Activated CD4-positive, alpha-beta T cell treated with anti-CD3 and anti-CD28 coated beads, Interleukin-2, amount 10 ng/mL, durations not matched to agents 7 days and 5 days (primary cell): ENCODE measurements around the gene DEF6. TPM values are rescaled to one million over a fixed set of nuclear protein-coding genes. Genes with fewer than 3 reads are reported as not detected.

ENCODE experiments used
- CTCF ChIA-PET: fragments of 350-600 bp; sonication (Branson Sonifier 250); formaldehyde crosslinking; loops from one replicate; lab custom pipeline; 2021; ENCODE audit warnings: antibody characterized with exemption; lab: Charles Lee
- POLR2A ChIA-PET: fragments of 350-600 bp; sonication (Branson Sonifier 250); formaldehyde crosslinking; loops from one replicate; lab custom pipeline; 2021; ENCODE audit warnings: antibody characterized with exemption; lab: Charles Lee
- DNase-seq: peaks from one replicate; pipeline ENCODE4 v3.0.0-alpha.2; 2020
- H3K27ac Mint-ChIP-seq: one replicate; pipeline ENCODE4 v1.8.0; 2021; ENCODE audit warnings: mild to moderate bottlenecking, moderate library complexity, mixed read lengths
- H3K27me3 Mint-ChIP-seq: one replicate; pipeline ENCODE4 v1.8.0; 2021; ENCODE audit warnings: mixed read lengths
- H3K36me3 Mint-ChIP-seq: one replicate; pipeline ENCODE4 v1.8.0; 2021; ENCODE audit warnings: low read depth, mixed read lengths
- H3K4me1 Mint-ChIP-seq: one replicate; pipeline ENCODE4 v1.8.0; 2021; ENCODE audit warnings: mixed read lengths
- H3K4me3 Mint-ChIP-seq: one replicate; pipeline ENCODE4 v1.8.0; 2021; ENCODE audit warnings: mild to moderate bottlenecking, moderate library complexity, mixed read lengths
- H3K9me3 Mint-ChIP-seq: one replicate; pipeline ENCODE4 v1.8.0; 2021; ENCODE audit warnings: mixed read lengths
- total RNA-seq, 2 experiments: library from RNA; stranded (reverse); gene quantifications; one replicate each; pipeline ENCODE4 v1.2.3, GENCODE V29; 2021

Gene DEF6
- total RNA-seq, 2 experiments from 2014 or later = 186 to 219 TPM

- Mint-ChIP-seq H3K4me1 (no peaks in the 10 kb centered on the region), H3K27ac (no peak overlapping the region), H3K4me3 (no peak overlapping the region), H3K27me3 (no peaks in the 10 kb centered on the region), H3K36me3 (peaks cover 31% of the 10 kb centered on the region), H3K9me3 (no peaks in the 10 kb centered on the region)
- CTCF ChIA-PET = interaction anchor here (0.8 to 3.9 kb wide), 7 partner anchors 9 to 170 kb away, joined by 3 to 22 read pairs (median 4); partner anchors contain the start of gene DEF6
- DNase-seq = no peak
- POLR2A ChIA-PET = no interaction called here
Measured at GRCh38 chr6:35287671-35288396, 9.8 kb upstream of the DEF6 start.

- H3K27ac Mint-ChIP-seq = no peak overlapping the region
- no peaks in the 10 kb centered on the region for H3K4me1 Mint-ChIP-seq
- ChIA-PET POLR2A (no interaction called here), CTCF (interaction anchor here (1.0 to 2.2 kb wide), 6 partner anchors 9 to 169 kb away, joined by 3 to 11 read pairs (median 4); no protein-coding TSS in a partner anchor)
- no peaks in the 10 kb centered on the region for H3K27me3 Mint-ChIP-seq
- no peak for DNase-seq
- H3K4me3 Mint-ChIP-seq = no peak overlapping the region
- no peaks in the 10 kb centered on the region for H3K9me3 Mint-ChIP-seq
- H3K36me3 Mint-ChIP-seq = peaks cover 27% of the 10 kb centered on the region
Measured at GRCh38 chr6:35288834-35289233, 8.8 kb upstream of the DEF6 start.

DNA sequence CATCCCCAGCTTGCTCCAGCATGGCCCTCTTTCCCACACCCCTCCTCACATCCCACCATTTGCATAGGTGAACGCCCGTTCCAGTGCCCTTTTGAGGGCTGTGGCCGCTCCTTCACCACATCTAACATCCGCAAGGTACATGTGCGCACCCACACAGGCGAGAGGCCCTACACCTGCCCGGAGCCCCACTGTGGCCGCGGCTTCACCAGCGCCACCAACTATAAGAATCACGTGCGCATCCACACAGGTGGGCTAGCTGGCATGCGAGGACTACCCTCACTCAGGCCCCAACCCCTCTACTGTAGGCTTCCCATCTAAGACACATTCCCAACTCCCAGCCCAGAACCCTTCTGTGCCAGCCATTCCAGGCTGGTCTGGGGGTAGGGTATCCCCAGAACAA, 6.1 kb upstream of the DEF6 start:
- Mint-ChIP-seq H3K27me3 (no peaks in the 10 kb centered on the region), H3K9me3 (no peaks in the 10 kb centered on the region), H3K36me3 (peaks cover 32% of the 10 kb centered on the region), H3K27ac (no peak overlapping the region), H3K4me3 (no peak overlapping the region), H3K4me1 (peaks cover 8% of the 10 kb centered on the region)
- ChIA-PET POLR2A (no interaction called here), CTCF (interaction anchor here (1.0 kb wide), 1 partner anchor 9 kb away, joined by 3 read pairs; no protein-coding TSS in a partner anchor)
- DNase-seq = no peak

DNA sequence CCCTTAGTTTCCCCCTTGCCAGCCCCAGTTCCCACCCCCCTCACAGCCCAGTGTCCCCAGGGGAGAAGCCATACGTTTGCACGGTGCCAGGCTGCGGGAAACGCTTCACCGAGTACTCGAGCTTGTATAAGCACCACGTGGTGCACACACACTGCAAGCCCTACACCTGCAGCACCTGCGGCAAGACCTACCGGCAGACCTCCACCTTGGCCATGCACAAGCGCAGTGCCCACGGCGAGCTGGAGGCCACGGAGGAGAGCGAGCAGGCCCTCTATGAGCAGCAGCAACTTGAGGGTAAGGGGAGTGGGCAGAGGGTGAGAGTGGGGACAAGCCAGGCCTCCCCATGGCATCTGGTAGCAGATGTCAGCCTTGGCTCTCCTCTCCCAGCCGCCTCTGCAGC, 5.1 kb upstream of the DEF6 start:
- H3K36me3 Mint-ChIP-seq = peaks cover 28% of the 10 kb centered on the region
- POLR2A ChIA-PET = no interaction called here
- CTCF ChIA-PET = interaction anchor here (0.6 to 1.6 kb wide), 6 partner anchors 151 to 493 kb away, joined by 3 to 5 read pairs (median 3); partner anchors contain the start of gene RPL10A
- no peaks in the 10 kb centered on the region for H3K9me3 Mint-ChIP-seq
- DNase-seq = no peak
- H3K27me3 Mint-ChIP-seq = no peaks in the 10 kb centered on the region
- no peak overlapping the region for H3K27ac Mint-ChIP-seq
- H3K4me3 Mint-ChIP-seq = no peak overlapping the region
- peaks cover 18% of the 10 kb centered on the region for H3K4me1 Mint-ChIP-seq

GRCh38 chr6:35293681-35294080, 3.9 kb upstream of the DEF6 start:
- no peaks in the 10 kb centered on the region for H3K27me3 Mint-ChIP-seq
- peaks cover 19% of the 10 kb centered on the region for H3K4me1 Mint-ChIP-seq
- H3K36me3 Mint-ChIP-seq = peaks cover 28% of the 10 kb centered on the region
- ChIA-PET CTCF (interaction anchor here (0.5 to 1.6 kb wide), 3 partner anchors 8 to 170 kb away, joined by 3 to 6 read pairs (median 5); no protein-coding TSS in a partner anchor), POLR2A (no interaction called here)
- no peaks in the 10 kb centered on the region for H3K9me3 Mint-ChIP-seq
- DNase-seq = no peak
- no peak overlapping the region for H3K27ac Mint-ChIP-seq
- H3K4me3 Mint-ChIP-seq = no peak overlapping the region

GRCh38 chr6:35294308-35294945, 3.2 kb upstream of the DEF6 start:
- peak; percentile 63 for DNase-seq
- ChIA-PET CTCF (interaction anchor here (0.5 to 1.6 kb wide), 3 partner anchors 9 to 171 kb away, joined by 3 to 6 read pairs (median 5); no protein-coding TSS in a partner anchor), POLR2A (no interaction called here)
- H3K36me3 Mint-ChIP-seq = peaks cover 35% of the 10 kb centered on the region
- no peaks in the 10 kb centered on the region for H3K27me3 Mint-ChIP-seq
- no peaks in the 10 kb centered on the region for H3K9me3 Mint-ChIP-seq
- H3K4me3 Mint-ChIP-seq = no peak overlapping the region
- no peak overlapping the region for H3K27ac Mint-ChIP-seq
- H3K4me1 Mint-ChIP-seq = peaks cover 24% of the 10 kb centered on the region

GRCh38 chr6:35295036-35295435, 2.6 kb upstream of the DEF6 start:
- ChIA-PET CTCF (interaction anchor here (0.6 to 2.6 kb wide), 7 partner anchors 30 to 460 kb away, joined by 3 to 10 read pairs (median 5); partner anchors contain the start of genes ARMC12 and RPL10A), POLR2A (no interaction called here)
- no peaks in the 10 kb centered on the region for H3K27me3 Mint-ChIP-seq
- peaks cover 28% of the 10 kb centered on the region for H3K4me1 Mint-ChIP-seq
- no peak for DNase-seq
- no peaks in the 10 kb centered on the region for H3K9me3 Mint-ChIP-seq
- no peak overlapping the region for H3K4me3 Mint-ChIP-seq
- H3K36me3 Mint-ChIP-seq = peaks cover 39% of the 10 kb centered on the region
- H3K27ac Mint-ChIP-seq = no peak overlapping the region

GRCh38 chr6:35295521-35296315, 1.9 kb upstream of the DEF6 start:
- peaks cover 45% of the 10 kb centered on the region for H3K36me3 Mint-ChIP-seq
- H3K4me1 Mint-ChIP-seq = peaks cover 34% of the 10 kb centered on the region
- ChIA-PET POLR2A (no interaction called here), CTCF (interaction anchor here (0.6 to 3.4 kb wide), 20 partner anchors 9 to 1817 kb away, joined by 3 to 25 read pairs (median 4); partner anchors contain the start of genes ARMC12, FANCE, PPARD and RPL10A)
- H3K27me3 Mint-ChIP-seq = no peaks in the 10 kb centered on the region
- no peak for DNase-seq
- no peaks in the 10 kb centered on the region for H3K9me3 Mint-ChIP-seq
- H3K4me3 Mint-ChIP-seq = no peak overlapping the region
- H3K27ac Mint-ChIP-seq = peak overlapping the region; percentile 31

DNA sequence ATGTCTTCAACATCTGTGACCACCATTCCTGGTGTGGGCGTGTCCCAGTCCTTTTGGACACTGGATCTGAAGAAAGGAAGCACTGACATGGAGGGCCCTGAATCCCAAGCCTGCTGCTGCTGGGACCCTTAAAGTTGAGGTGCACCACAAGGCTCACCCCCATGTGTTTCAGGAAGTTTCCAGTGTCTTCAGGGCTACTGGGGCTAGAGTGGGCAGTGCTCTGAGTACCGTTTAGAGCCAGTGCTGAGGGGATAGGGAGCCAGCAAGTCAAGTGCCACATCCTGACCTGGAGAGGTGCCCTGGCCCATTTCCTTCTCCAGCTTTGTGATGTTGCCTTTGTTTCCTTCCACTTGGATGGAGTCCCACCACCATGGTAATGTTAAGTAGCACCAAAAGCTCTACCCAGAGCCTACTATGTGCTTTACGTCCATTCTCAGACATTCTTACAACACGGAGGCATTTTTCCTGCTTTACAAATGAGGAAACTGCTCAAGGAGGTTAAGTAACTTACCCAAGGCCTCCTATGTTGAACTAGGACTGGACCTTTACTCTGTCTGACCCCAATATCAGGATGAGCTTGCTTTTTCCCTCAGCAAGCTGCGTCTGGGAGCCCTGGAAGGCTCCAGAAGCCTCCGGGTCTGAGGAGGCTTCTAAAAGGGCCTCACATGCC, 552 bp upstream of the DEF6 start:
- Mint-ChIP-seq H3K27ac (peak overlapping the region; percentile 96), H3K4me3 (peak overlapping the region; percentile 85)

DNA sequence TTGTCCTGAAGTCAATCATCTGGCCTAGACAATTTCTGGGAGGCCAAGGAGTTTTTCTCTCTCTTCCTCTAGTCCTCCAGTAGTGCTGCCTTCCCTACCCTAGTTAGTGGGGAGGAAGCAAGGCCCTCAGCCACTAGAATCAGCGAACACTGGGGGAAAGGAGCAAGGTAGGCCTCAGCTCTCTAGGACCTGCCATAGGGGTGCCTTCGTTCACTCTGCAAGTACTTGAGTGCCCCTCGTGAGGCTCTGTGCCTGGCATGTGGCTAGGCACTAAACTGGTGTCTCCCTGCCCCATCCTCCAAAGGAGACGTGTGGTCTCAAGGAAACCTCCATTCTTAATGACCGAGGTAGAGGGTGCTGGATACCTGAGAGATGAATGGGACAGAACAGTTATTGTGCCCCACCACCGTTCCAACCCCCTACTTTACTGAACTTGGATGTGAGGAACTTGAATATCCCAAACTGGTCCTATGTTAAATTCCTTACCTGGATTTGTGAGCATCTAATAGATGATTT, 1.1 kb downstream of the DEF6 start:
- ChIA-PET POLR2A (no interaction called here), CTCF (interaction anchor here (1.0 to 3.4 kb wide), 11 partner anchors 11 to 167 kb away, joined by 4 to 25 read pairs (median 7); partner anchors contain the start of gene PPARD)
- peaks cover 61% of the 10 kb centered on the region for H3K4me1 Mint-ChIP-seq
- peak overlapping the region; percentile 85 for H3K4me3 Mint-ChIP-seq
- H3K36me3 Mint-ChIP-seq = peaks cover 59% of the 10 kb centered on the region
- peak overlapping the region; percentile 96 for H3K27ac Mint-ChIP-seq
- H3K27me3 Mint-ChIP-seq = no peaks in the 10 kb centered on the region
- peak; percentile 33 for DNase-seq
- H3K9me3 Mint-ChIP-seq = no peaks in the 10 kb centered on the region

More for the DNA sequence above, 552 bp upstream of the DEF6 start:
- ChIA-PET POLR2A (interaction anchor here (1.5 kb wide), 1 partner anchor 154 kb away, joined by 4 read pairs; no protein-coding TSS in a partner anchor), CTCF (interaction anchor here (0.7 to 3.4 kb wide), 22 partner anchors 11 to 1815 kb away, joined by 3 to 25 read pairs (median 4); partner anchors contain the start of genes ARMC12, PPARD and RPL10A)
- H3K4me1 Mint-ChIP-seq = peaks cover 47% of the 10 kb centered on the region
- no peaks in the 10 kb centered on the region for H3K27me3 Mint-ChIP-seq
- DNase-seq = no peak
- H3K36me3 Mint-ChIP-seq = peaks cover 47% of the 10 kb centered on the region
- H3K9me3 Mint-ChIP-seq = no peaks in the 10 kb centered on the region

DNA sequence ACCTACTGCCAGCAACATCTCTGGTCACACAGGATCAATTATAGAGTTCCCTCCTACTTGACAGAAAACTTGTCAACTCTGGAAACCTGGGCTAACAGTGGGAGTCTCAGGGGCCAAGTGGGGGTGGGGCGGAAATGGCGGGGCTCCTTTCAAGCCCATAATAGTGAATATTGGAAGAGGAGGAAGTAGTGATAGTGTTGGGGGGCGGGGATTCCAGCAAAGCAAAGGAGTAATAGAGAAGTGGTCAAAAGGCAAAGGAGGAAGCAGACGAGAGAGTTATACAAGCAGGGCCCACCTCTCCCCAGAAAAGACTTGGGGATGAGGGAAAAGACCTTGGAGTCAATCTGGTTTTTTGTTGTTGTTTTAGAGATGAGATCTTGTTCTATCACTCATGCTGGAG, 2.1 kb downstream of the DEF6 start:
- ChIA-PET CTCF (interaction anchor here (0.9 to 2.0 kb wide), 7 partner anchors 11 to 168 kb away, joined by 3 to 9 read pairs (median 3); partner anchors contain the start of gene PPARD), POLR2A (interaction anchor here (0.6 to 0.8 kb wide), 2 partner anchors 14 to 33 kb away, joined by 3 to 5 read pairs; no protein-coding TSS in a partner anchor)
- peak; percentile 39 for DNase-seq
- Mint-ChIP-seq H3K4me3 (peak overlapping the region; percentile 85), H3K4me1 (peaks cover 65% of the 10 kb centered on the region), H3K27ac (peak overlapping the region; percentile 96), H3K36me3 (peaks cover 60% of the 10 kb centered on the region), H3K9me3 (no peaks in the 10 kb centered on the region), H3K27me3 (no peaks in the 10 kb centered on the region)
